Endodermal cell (in vitro differentiated cells): ENCODE results near the gene CAPN12. TPM values are rescaled to one million over a fixed set of nuclear protein-coding genes. Genes with fewer than 3 reads are reported as not detected.

ENCODE experiments used
- DNase-seq: peaks from one replicate; pipeline ENCODE4 v3.0.0-alpha.2; 2017
- H3K27ac ChIP-seq: 2 replicates; pipeline ENCODE4 v1.5.1; 2013; ENCODE audit warnings: mild to moderate bottlenecking, low read depth, low read length, moderate library complexity
- H3K27me3 ChIP-seq: 2 replicates; pipeline ENCODE4 v1.6.1; 2013; ENCODE audit warnings: mild to moderate bottlenecking, low read length, moderate library complexity; ENCODE audit not compliant: insufficient read depth, control insufficient read depth, poor library complexity, severe bottlenecking
- H3K36me3 ChIP-seq: 2 replicates; pipeline ENCODE4 v1.7.0; 2013; ENCODE audit warnings: mild to moderate bottlenecking, low read length, moderate library complexity; ENCODE audit not compliant: control insufficient read depth, insufficient read depth
- H3K4me1 ChIP-seq: one replicate; pipeline ENCODE4 v1.7.0; 2013; ENCODE audit warnings: low read length; ENCODE audit not compliant: control insufficient read depth, insufficient read depth
- H3K4me3 ChIP-seq: 2 replicates; pipeline ENCODE4 v1.5.1; 2013; ENCODE audit warnings: mild to moderate bottlenecking, low read length, moderate library complexity
- H3K9ac ChIP-seq: 2 replicates; pipeline ENCODE4 v1.6.1; 2013; ENCODE audit warnings: mild to moderate bottlenecking, low read length, moderate library complexity; ENCODE audit not compliant: poor library complexity, severe bottlenecking; ENCODE audit errors: extremely low read depth
- H3K9me3 ChIP-seq: 2 replicates; pipeline ENCODE4 v1.6.1; 2013; ENCODE audit warnings: mild to moderate bottlenecking, low read length, moderate library complexity; ENCODE audit not compliant: control insufficient read depth
- H3K27ac Mint-ChIP-seq: 2 replicates; pipeline ENCODE4 v1.8.0; 2020; ENCODE audit warnings: mixed read lengths
- H3K27me3 Mint-ChIP-seq: 2 replicates; pipeline ENCODE4 v1.8.0; 2021; ENCODE audit warnings: mild to moderate bottlenecking, mixed read lengths; ENCODE audit not compliant: insufficient read depth
- H3K36me3 Mint-ChIP-seq: 2 replicates; pipeline ENCODE4 v1.8.0; 2020; ENCODE audit warnings: low read depth, mixed read lengths
- H3K4me1 Mint-ChIP-seq: 2 replicates; pipeline ENCODE4 v1.8.0; 2020; ENCODE audit warnings: mixed read lengths
- H3K4me3 Mint-ChIP-seq: 2 replicates; pipeline ENCODE4 v1.8.0; 2020; ENCODE audit warnings: mild to moderate bottlenecking, moderate library complexity, mixed read lengths
- H3K9me3 Mint-ChIP-seq: 2 replicates; pipeline ENCODE4 v1.8.0; 2020; ENCODE audit warnings: mild to moderate bottlenecking, mixed read lengths
- CTCF ChIP-seq: fragments of 200-600 bp; sonication (generic); conservative IDR thresholded peaks from 2 replicates; pipeline ENCODE4 v1.5.0; 2021; ENCODE audit warnings: antibody characterized with exemption, mild to moderate bottlenecking
- WGBS, 2 experiments: methylation state at CpG; one replicate each; pipeline versions ENCODE4 v1.1.5 to v1.1.7; 2013; ENCODE audit warnings: missing lambda C conversion rate in 2 of 2, mixed read lengths in 1 of 2; ENCODE audit not compliant: insufficient coverage in 1 of 2, insufficient read length in 1 of 2; 5-methylcytosine and 5-hydroxymethylcytosine counted together
- total RNA-seq, 2 donors: library from RNA; stranded (reverse); fragmentation: NEBNext Ultra II Directional in 1 of 2; extraction: Animal tissue kit (Norgen Biotek cat#: 25700) in 1 of 2; gene quantifications; 2 replicates in 1 of 2; 3 replicates in 1 of 2; pipeline ENCODE4 v1.2.1, GENCODE V29; 2021

Gene CAPN12
- total RNA-seq, 2 donors from 2014 or later, result 14.5 to 83.0 TPM

- H3K27me3 Mint-ChIP-seq, result no peaks in the 10 kb centered on the region
- H3K27ac Mint-ChIP-seq, result peak overlapping the region; percentile 99
- Histone ChIP-seq H3K27me3 (no peaks in the 10 kb centered on the region), H3K4me1 (peaks cover 31% of the 10 kb centered on the region), H3K27ac (peak overlapping the region; percentile 90), H3K4me3 (no peak overlapping the region), H3K9me3 (no peaks in the 10 kb centered on the region), H3K36me3 (peaks cover 46% of the 10 kb centered on the region), H3K9ac (peak overlapping the region; percentile 73)
- H3K4me1 Mint-ChIP-seq, result peaks cover 49% of the 10 kb centered on the region
- TF ChIP-seq CTCF, result no peak
- DNase-seq, result peak; percentile 78
- H3K9me3 Mint-ChIP-seq, result peaks cover 4% of the 10 kb centered on the region
- 80 to 82% methylated on average over 2 to 7 of the region's 7 CpGs for WGBS, 2 experiments
- peaks cover 44% of the 10 kb centered on the region for H3K36me3 Mint-ChIP-seq
- H3K4me3 Mint-ChIP-seq, result peak overlapping the region; percentile 34
These were observed 60.0 kb downstream of the CAPN12 start for GRCh38 chr19:38684078-38684861.

- DNase-seq, result peak; percentile 99
- H3K27me3 ChIP-seq, result no peaks in the 10 kb centered on the region
- Mint-ChIP-seq H3K36me3 (peaks cover 43% of the 10 kb centered on the region), H3K4me3 (peak overlapping the region; percentile 34), H3K27me3 (no peaks in the 10 kb centered on the region), H3K4me1 (peaks cover 52% of the 10 kb centered on the region), H3K27ac (peak overlapping the region; percentile 99), H3K9me3 (peaks cover 4% of the 10 kb centered on the region)
- peaks cover 46% of the 10 kb centered on the region for H3K36me3 ChIP-seq
- no peaks in the 10 kb centered on the region for H3K9me3 ChIP-seq
- peak overlapping the region; percentile 73 for H3K9ac ChIP-seq
- no peak overlapping the region for H3K4me3 ChIP-seq
- H3K4me1 ChIP-seq, result peaks cover 31% of the 10 kb centered on the region
- TF ChIP-seq CTCF, result no peak
- WGBS, 2 experiments, result 40 to 44% methylated on average over 6 to 10 of the region's 10 CpGs
- peak overlapping the region; percentile 90 for H3K27ac ChIP-seq
These were observed 60.7 kb downstream of the CAPN12 start for GRCh38 chr19:38683393-38684077.

GRCh38 chr19:38682872-38683392, 61.3 kb downstream of the CAPN12 start:
- Mint-ChIP-seq H3K4me3 (peak overlapping the region; percentile 34), H3K9me3 (peaks cover 4% of the 10 kb centered on the region), H3K27ac (peak overlapping the region; percentile 99), H3K36me3 (peaks cover 47% of the 10 kb centered on the region), H3K27me3 (no peaks in the 10 kb centered on the region), H3K4me1 (peaks cover 57% of the 10 kb centered on the region)
- Histone ChIP-seq H3K4me1 (peaks cover 31% of the 10 kb centered on the region), H3K4me3 (no peak overlapping the region), H3K27ac (peak overlapping the region; percentile 90), H3K9me3 (no peaks in the 10 kb centered on the region), H3K9ac (peak overlapping the region; percentile 73), H3K36me3 (peaks cover 45% of the 10 kb centered on the region), H3K27me3 (no peaks in the 10 kb centered on the region)
- no peak for DNase-seq
- 78 to 82% methylated on average over 5 to 7 of the region's 7 CpGs for WGBS, 2 experiments
- TF ChIP-seq CTCF, result no peak
